GM21381 (cell line): Measurements from ENCODE around the gene MAP1S.

Experiments used
- ATAC-seq: cut with Tn5 transposase; IDR thresholded peaks from one replicate; pipeline ENCODE4 v1.9.1; 2021; ENCODE audit warnings: mild to moderate bottlenecking, moderate library complexity; ENCODE audit not compliant: unreplicated experiment

The MAP1S gene

GRCh38 chr19:17687857-17688784 is 31.2 kb upstream of the MAP1S start, which contains the start of gene UNC13A:
Gene UNC13A, minus strand, starts transcription at chr19:17688354. Its CDS starts 155 bp downstream, at chr19:17688199.
- ATAC-seq: no peak

GRCh38 chr19:17688853-17689595 is 30.3 kb upstream of the MAP1S start:
- no peak for ATAC-seq

- ATAC-seq: no peak
Measured at GRCh38 chr19:17692566-17692965, 26.7 kb upstream of the MAP1S start.

DNA sequence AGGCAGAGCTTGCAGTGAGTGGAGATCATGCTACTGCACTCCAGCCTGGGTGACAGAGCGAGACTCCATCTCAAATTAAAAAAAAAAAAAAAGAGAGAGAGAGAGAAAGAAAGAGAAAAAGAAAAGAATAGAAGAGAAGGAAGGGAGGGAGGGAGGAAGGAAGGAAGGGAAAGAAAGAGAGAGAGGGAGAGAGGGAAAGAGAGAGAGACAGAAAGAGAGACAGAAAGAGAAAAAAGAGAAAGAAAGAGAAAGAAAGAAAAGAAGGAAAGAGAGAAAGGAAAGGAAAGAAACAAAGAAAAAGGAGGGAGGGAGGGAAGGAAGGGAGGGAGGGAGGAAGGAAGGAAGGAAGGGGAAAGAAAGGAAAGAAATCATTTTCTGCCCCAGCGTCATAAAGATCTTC is 24.1 kb upstream of the MAP1S start:
- ATAC-seq: no peak

DNA sequence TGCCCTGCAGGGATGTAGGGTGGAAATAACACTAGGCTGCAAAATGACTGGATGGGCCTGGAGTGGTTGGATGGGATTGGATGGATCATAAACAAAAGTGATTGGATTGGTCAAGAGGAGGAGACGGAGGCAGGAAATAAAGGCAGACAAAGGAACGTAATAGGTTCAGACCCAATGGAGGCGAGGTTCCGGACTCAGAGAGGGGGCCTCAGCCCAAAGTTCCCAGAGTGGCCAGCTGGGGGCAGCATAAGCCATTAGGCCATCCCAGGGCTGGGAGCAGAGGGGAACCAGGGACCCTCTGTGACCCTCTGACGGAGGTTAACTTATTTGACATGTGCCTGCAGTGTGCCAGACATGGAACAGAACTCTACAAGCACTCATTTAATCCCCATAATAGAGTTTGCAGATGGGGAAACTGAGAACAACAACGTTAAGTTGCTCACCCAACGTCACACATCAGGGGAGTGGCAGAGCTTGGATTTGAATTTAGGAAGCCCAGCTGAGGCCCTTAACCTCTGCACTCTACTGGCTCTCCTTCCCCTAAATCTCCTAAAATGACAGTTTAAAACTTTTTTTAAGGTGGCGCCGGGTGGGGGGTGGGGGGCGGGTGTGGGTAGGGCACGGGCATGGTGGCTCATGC is 15.3 kb upstream of the MAP1S start:
- ATAC-seq: no peak

DNA sequence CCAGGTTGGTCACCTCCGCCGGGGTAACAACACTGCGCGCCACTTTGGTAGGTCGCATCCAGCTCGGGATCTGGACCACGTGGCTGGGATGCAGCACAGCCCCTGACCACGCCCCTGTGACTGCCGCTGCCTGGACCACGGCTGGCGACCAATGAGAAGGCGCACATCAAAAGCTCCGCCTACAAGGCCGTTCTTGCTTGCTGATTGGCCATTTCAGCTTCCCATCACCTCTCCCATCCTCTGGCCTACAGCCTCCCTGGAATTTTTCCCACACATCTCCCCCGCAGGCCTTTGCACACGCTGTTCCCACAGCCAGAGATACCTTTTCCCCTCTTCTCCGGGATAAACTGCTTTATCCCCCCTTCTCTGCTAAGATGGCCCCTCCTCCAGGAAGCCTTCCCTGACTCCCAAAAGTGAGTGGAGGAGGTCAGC is 12.5 kb upstream of the MAP1S start:
- no peak for ATAC-seq

- ATAC-seq: no peak
Measured at GRCh38 chr19:17711851-17712250, 7.4 kb upstream of the MAP1S start.

- no peak for ATAC-seq
Measured at GRCh38 chr19:17716309-17716929, 2.9 kb upstream of the MAP1S start.

DNA sequence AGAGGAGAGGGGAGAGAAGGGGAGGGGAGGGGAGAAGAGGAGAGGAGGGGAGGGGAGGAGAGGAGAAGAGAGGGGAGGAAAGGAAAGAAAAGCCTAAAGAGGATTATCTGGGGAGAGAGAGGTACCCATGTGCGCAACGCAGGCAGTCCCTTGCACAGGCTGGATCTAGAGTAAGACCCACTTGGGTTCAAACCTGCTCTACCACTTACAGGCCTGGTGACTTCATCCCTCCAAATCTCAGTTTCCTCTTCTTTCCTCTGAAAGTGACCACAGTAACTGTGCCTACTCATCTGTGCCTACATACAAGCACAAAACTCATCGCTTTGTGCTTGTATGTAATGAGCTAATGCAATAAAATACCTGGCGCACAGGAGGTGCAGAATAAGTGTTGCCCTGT is 732 bp upstream of the MAP1S start:
- ATAC-seq: no peak

GRCh38 chr19:17719730-17720400 is 585 bp downstream of the MAP1S start:
- ATAC-seq: peak; percentile 36

- no peak for ATAC-seq
Measured at GRCh38 chr19:17720440-17720839, 1.2 kb downstream of the MAP1S start.

DNA sequence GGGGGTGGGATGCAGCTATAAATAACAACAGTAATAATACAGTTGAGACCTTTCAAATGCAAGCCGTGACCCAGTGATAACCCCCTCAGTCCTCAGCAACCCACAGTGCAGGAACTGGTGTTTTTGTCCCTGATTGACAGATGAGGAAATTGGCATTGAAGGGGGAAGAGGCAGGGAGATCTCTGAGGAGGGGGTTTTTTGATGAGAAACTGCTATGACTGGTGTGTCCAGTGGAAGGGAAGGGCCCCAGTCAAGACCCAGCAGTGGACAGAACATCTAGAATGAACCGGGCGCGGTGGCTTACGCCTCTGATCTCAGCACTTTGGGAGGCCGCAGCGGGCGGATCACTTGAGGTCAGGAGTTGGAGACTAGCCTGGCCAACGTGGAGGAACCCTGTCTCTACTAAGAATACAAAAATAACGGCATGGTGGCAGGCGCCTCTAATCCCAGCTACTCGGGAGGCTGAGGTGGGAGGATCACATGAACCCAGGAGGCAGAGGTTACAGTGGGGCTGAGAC is 1.9 kb downstream of the MAP1S start:
- ATAC-seq: no peak

DNA sequence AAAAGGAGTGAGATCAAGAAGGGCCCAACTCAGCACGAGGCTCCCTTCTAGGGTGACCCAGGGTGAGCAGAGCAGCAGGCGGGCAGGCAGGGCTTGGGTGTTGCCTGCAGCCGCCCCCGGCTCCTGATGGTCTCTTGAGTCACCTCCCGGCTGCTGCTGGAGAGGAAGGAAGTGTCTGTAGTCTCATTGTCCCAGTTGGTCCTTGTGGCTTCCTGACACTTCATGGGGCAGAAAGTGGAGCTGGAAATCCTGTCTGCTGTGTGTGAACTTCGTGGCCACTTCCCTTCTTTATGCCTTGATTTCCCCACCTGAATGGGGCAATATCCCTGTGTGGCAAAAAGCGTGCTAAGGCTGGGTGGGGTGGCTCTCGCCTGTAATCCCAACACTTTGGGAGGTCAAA is 2.5 kb downstream of the MAP1S start:
- no peak for ATAC-seq

DNA sequence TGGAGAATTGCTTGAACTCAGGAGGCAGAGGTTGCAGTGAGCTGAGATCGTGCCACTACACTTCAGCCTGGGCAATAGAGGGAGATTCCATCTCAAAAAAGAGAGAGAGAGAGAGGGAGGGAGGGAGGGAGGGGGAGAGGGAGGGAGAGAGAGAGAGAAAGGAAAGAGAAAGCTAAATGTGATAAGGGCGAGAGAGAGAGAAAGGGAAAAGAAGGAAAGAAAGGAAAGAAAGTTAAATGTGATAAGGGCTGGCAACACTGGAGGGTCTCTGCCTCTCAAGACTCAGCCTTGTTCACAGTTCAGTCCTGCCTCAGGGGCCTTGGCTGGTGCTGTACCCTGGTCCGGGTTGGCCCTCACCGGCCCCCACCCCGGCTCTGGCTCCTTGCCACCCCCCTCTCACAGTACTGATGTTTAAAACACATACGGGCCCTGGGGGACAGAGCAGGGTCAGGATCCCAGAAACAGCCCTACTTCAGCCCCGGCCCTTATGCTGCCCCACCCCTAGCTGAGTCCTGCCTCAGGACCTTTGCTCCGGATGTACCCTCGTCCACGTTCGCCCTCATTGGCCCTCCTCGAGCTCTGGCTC is 3.5 kb downstream of the MAP1S start:
- ATAC-seq: no peak

DNA sequence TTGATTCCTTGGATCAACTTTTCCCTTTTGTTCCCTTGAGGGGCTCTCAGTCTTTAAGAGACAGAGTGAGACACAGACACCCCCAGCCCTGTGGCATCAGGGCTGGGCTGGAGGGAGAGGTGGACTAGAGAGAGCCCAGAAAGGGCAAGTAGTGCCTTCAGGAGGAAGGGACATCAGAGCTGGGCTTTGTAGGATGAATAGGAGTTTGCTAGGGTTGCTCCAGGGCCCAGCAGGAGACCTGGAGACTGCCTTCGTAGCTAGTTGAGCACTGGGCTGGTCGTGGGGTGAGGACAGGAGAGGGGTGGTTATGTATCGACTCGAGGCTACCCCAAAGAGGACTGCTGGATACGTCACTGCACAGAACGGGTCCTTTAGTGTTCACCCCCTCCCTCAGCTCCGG is 5.4 kb downstream of the MAP1S start:
- ATAC-seq: no peak

DNA sequence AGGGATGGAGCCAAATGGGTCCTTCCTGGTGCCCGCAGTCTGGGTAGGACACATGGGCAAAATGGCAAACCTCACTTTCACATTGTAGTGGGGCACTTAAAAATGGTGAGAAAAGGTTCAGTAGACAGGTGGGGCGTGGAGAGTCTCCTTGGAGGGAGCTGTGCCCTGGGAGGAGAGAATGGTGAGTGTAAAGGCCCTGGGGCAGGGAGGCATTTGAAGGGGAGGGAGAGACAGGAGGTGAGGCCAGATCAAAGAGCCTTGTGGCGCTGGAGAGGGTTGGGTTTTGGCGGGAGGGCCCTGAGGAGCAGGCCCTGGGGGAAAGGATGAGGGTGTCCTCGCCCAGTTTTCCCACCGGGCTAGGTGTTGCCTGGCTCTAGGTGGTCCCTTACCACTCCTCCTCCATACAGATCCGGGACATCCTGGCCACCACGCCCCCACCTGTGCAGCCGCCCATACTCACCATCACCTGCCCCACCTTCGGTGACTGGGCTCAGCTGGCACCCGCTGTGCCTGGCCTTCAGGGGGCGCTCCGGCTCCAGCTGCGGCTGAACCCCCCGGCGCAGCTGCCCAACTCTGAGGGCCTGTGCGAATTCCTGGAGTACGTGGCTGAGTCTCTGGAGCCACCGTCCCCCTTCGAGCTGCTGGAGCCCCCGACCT is 6.3 kb downstream of the MAP1S start:
- no peak for ATAC-seq

GRCh38 chr19:17726136-17726741 is 7.0 kb downstream of the MAP1S start:
- ATAC-seq: no peak

GRCh38 chr19:17726964-17727773 is 7.9 kb downstream of the MAP1S start:
- ATAC-seq: no peak
